HCT116 (cell line): ENCODE results near the gene B3GALT6. TPM values are rescaled to one million over a fixed set of nuclear protein-coding genes. Genes with fewer than 3 reads are reported as not detected.
A peak's percentile ranks its signal among the peaks of the same experiment; 100 is the strongest.

Source experiments
- ATAC-seq: fragments of 200-7000 bp; cut with Tn5 transposase; 2 replicates; pipeline ENCODE4 v1.9.1; 2020; ENCODE audit warnings: mild to moderate bottlenecking, moderate library complexity
- BruUV-seq: library from RNA; stranded (reverse); fragments of 400-500 nt; replicated peaks from 2 replicates; lab custom pipeline; 2021; lab: Mats Ljungman, UMichigan
- CTCF ChIA-PET: fragments of 300-600 bp; sonication (Branson Sonifier 250); formaldehyde crosslinking; loops from one replicate; lab custom pipeline; 2021; ENCODE audit warnings: antibody characterized with exemption; lab: Charles Lee
- POLR2A ChIA-PET: fragments of 300-600, 350-600 bp; sonication (Branson Sonifier 250); formaldehyde crosslinking; loops from one replicate; lab custom pipeline; 2021; ENCODE audit warnings: antibody characterized with exemption; lab: Charles Lee
- RAD21 ChIA-PET, 2 experiments: fragments of 300-600 bp; sonication (Branson Sonifier 250); formaldehyde crosslinking; loops; one replicate each; lab custom pipeline; 2023; ENCODE audit warnings: low total read pairs in 2 of 2; ENCODE audit not compliant: uncharacterized antibody in 2 of 2, unreplicated experiment in 2 of 2, low non-redundant PET in 1 of 2; lab: Charles Lee
- DNase-seq: peaks from one replicate; pipeline ENCODE4 v3.0.0-alpha.2; 2010; ENCODE audit warnings: low read depth, low spot score
- H2AFZ ChIP-seq: fragments of 200-600 bp; shearing (Covaris generic), sonication (generic); 2 replicates; pipeline ENCODE4 v1.6.1; 2017; ENCODE audit warnings: low read depth, mixed run types, mixed read lengths, antibody characterized with exemption, low read length; ENCODE audit not compliant: poor library complexity, severe bottlenecking
- H3K27ac ChIP-seq: 2 replicates; pipeline ENCODE4 v1.5.1; 2012; ENCODE audit warnings: low read depth, low read length
- H3K27me3 ChIP-seq: fragments of 200-600 bp; sonication (generic); 2 replicates; pipeline ENCODE4 v1.6.1; 2016; ENCODE audit warnings: mixed run types, low read length, mixed read lengths; ENCODE audit not compliant: insufficient read depth
- H3K36me3 ChIP-seq, 2 experiments: fragments of 200-500 bp in 1 of 2; fragments of 200-600 bp in 1 of 2; sonication (Bioruptor generic) in 1 of 2; sonication (generic) in 1 of 2; 2 replicates each; pipeline versions ENCODE4 v1.5.1 to v1.6.1; 2014 to 2016; ENCODE audit warnings: low read length in 2 of 2, inconsistent platforms in 1 of 2, mixed read lengths in 1 of 2, mixed run types in 1 of 2; ENCODE audit not compliant: insufficient read depth in 2 of 2, control insufficient read depth in 1 of 2
- H3K4me1 ChIP-seq, 2 experiments: fragments of 200-600 bp in 1 of 2; sonication (generic) in 1 of 2; 2 replicates each; pipeline versions ENCODE4 v1.5.1 to v1.6.1; 2012 to 2017; ENCODE audit warnings: low read length in 2 of 2, inconsistent platforms in 1 of 2, mild to moderate bottlenecking in 1 of 2, mixed read lengths in 1 of 2, mixed run types in 1 of 2, moderate library complexity in 1 of 2; ENCODE audit not compliant: insufficient read depth in 2 of 2, control insufficient read depth in 1 of 2
- H3K4me2 ChIP-seq: fragments of 200-600 bp; sonication (generic); 2 replicates; pipeline ENCODE4 v1.6.1; 2017; ENCODE audit warnings: mixed run types, low read length, mixed read lengths
- H3K4me3 ChIP-seq, 2 experiments: fragments of 200-600 bp in 1 of 2; sonication (generic) in 1 of 2; replicated peaks in 1 of 2; 2 replicates each; pipeline ENCODE4 v1.5.1; 2011 to 2016; ENCODE audit warnings: low read length in 2 of 2, control low read depth in 1 of 2, low read depth in 1 of 2, mild to moderate bottlenecking in 1 of 2, mixed read lengths in 1 of 2, mixed run types in 1 of 2
- H3K79me2 ChIP-seq: fragments of 200-600 bp; sonication (generic); 2 replicates; pipeline ENCODE4 v1.6.1; 2017; ENCODE audit warnings: mild to moderate bottlenecking, mixed run types, low read length, moderate library complexity, mixed read lengths; ENCODE audit not compliant: insufficient read depth
- H3K9ac ChIP-seq: fragments of 200-600 bp; sonication (generic); 2 replicates; pipeline ENCODE4 v1.6.1; 2016; ENCODE audit warnings: low read length, mixed read lengths
- H3K9me2 ChIP-seq: fragments of 200-600 bp; sonication (generic), shearing (Covaris generic); 2 replicates; pipeline ENCODE4 v1.6.1; 2017; ENCODE audit warnings: mixed run types, mild to moderate bottlenecking, moderate library complexity; ENCODE audit not compliant: insufficient read depth
- H3K9me3 ChIP-seq, 2 experiments: fragments of 200-500 bp in 1 of 2; fragments of 200-600 bp in 1 of 2; sonication (Bioruptor generic) in 1 of 2; sonication (generic) in 1 of 2; 2 replicates each; pipeline ENCODE4 v1.6.1; 2014 to 2017; ENCODE audit warnings: low read length in 2 of 2, mixed read lengths in 2 of 2, inconsistent platforms in 1 of 2, low read depth in 1 of 2, mild to moderate bottlenecking in 1 of 2, mixed run types in 1 of 2, moderate library complexity in 1 of 2; ENCODE audit not compliant: control insufficient read depth in 1 of 2, insufficient read depth in 1 of 2
- H4K20me1 ChIP-seq: fragments of 200-600 bp; sonication (generic), shearing (Covaris generic); 2 replicates; pipeline ENCODE4 v1.6.1; 2017; ENCODE audit warnings: mixed run types, mild to moderate bottlenecking, moderate library complexity; ENCODE audit not compliant: insufficient read depth
- ATF3 ChIP-seq: IDR thresholded peaks from 2 replicates; pipeline ENCODE4 v1.6.1; 2012
- CBX3 ChIP-seq: IDR thresholded peaks from 2 replicates; pipeline ENCODE4 v1.6.1; 2012; ENCODE audit warnings: low read depth
- CEBPB ChIP-seq: IDR thresholded peaks from 2 replicates; pipeline ENCODE4 v1.6.1; 2012; ENCODE audit warnings: low read depth
- CTCF ChIP-seq, 3 experiments: fragments of 200-600 bp in 1 of 3; sonication (generic) in 1 of 3; IDR thresholded peaks in 2 of 3; conservative IDR thresholded peaks in 1 of 3; 2 replicates each; pipeline ENCODE4 v1.5.1; 2012 to 2017; ENCODE audit warnings: low read depth in 2 of 3, low read length in 2 of 3, antibody characterized with exemption in 1 of 3, borderline replicate concordance in 1 of 3, control low read depth in 1 of 3, mild to moderate bottlenecking in 1 of 3, mixed read lengths in 1 of 3, mixed run types in 1 of 3, moderate library complexity in 1 of 3; ENCODE audit not compliant: insufficient read depth in 1 of 3
- EGR1 ChIP-seq: IDR thresholded peaks from 2 replicates; pipeline ENCODE4 v1.6.1; 2012; ENCODE audit warnings: low read depth
- ELF1 ChIP-seq: IDR thresholded peaks from 2 replicates; pipeline ENCODE4 v1.6.1; 2012; ENCODE audit warnings: low read depth, borderline replicate concordance
- EZH2phosphoT487 ChIP-seq: fragments of 200-600 bp; IDR thresholded peaks from 2 replicates; pipeline ENCODE4 v1.6.1; 2018; ENCODE audit warnings: antibody characterized with exemption, borderline replicate concordance
- FOSL1 ChIP-seq: IDR thresholded peaks from 2 replicates; pipeline ENCODE4 v1.6.1; 2012; ENCODE audit warnings: low read depth
- JUND ChIP-seq: IDR thresholded peaks from 2 replicates; pipeline ENCODE4 v1.6.1; 2012
- POLR2A ChIP-seq: IDR thresholded peaks from 2 replicates; pipeline ENCODE4 v1.7.0; 2011; ENCODE audit warnings: borderline replicate concordance; ENCODE audit not compliant: insufficient read depth, insufficient read length; ENCODE audit errors: extremely low read depth
- POLR2AphosphoS5 ChIP-seq: IDR thresholded peaks from 2 replicates; pipeline ENCODE4 v1.6.1; 2011; ENCODE audit warnings: mild to moderate bottlenecking, low read depth, low read length, moderate library complexity
- RAD21 ChIP-seq: IDR thresholded peaks from 2 replicates; pipeline ENCODE4 v1.6.1; 2012; ENCODE audit warnings: low read depth, mild to moderate bottlenecking
- REST ChIP-seq: IDR thresholded peaks from 2 replicates; pipeline ENCODE4 v1.6.1; 2012; ENCODE audit warnings: low read depth
- SP1 ChIP-seq: IDR thresholded peaks from 2 replicates; pipeline ENCODE4 v1.6.1; 2012; ENCODE audit warnings: low read depth
- ZFX ChIP-seq: fragments of 450-650 bp; IDR thresholded peaks from 2 replicates; pipeline ENCODE4 v1.6.1; 2017
- ZNF274 ChIP-seq: fragments of 200-500 bp; sonication (Bioruptor generic); IDR thresholded peaks from 2 replicates; pipeline ENCODE4 v1.6.1; 2014; ENCODE audit warnings: mild to moderate bottlenecking, low read depth, low read length, inconsistent platforms
- intact Hi-C: fragments of 100-400 bp; cut with micrococcal nuclease; formaldehyde crosslinking; loops from 2 replicates; pipeline ENCODE4 v1.10.0; 2022
- total RNA-seq: library from RNA; stranded (reverse); gene quantifications from one replicate; pipeline ENCODE4 v1.2.1, GENCODE V29; 2021; ENCODE audit not compliant: unreplicated experiment

Gene B3GALT6
- total RNA-seq, 1 experiment from 2014 or later: 16.3 TPM

- TF ChIP-seq CTCF (IDR thresholded peaks at IDR 0.05 in 2 of 3, conservative IDR thresholded peaks at IDR 0.05 in 1 of 3; ENCODE audit: borderline replicate concordance in 1 of 3, insufficient read depth in 1 of 3, low read depth in 2 of 3, low read length in 2 of 3) (no peak), ELF1 (no peak), EZH2phosphoT487 (no peak), ZNF274 (no peak), CEBPB (no peak), POLR2A (no peak)
Observed at GRCh38 chr1:1254667-1254998, 22.6 kb downstream of the B3GALT6 start (continued).

GRCh38 chr1:1255078-1255477 lies 23.0 kb downstream of the B3GALT6 start:
- RAD21 ChIA-PET: no interaction called here
- H2AFZ ChIP-seq: no peak overlapping the region
- no peak overlapping the region for H3K4me3 ChIP-seq
- DNase-seq (no peak), ATAC-seq (no peak)
- TF ChIP-seq CEBPB (no peak), POLR2AphosphoS5 (no peak), REST (no peak), JUND (no peak), ZFX (no peak), CTCF (IDR thresholded peaks at IDR 0.05 in 2 of 3, conservative IDR thresholded peaks at IDR 0.05 in 1 of 3; ENCODE audit: borderline replicate concordance in 1 of 3, insufficient read depth in 1 of 3, low read depth in 2 of 3, low read length in 2 of 3) (no peak), RAD21 (no peak), ATF3 (no peak), FOSL1 (no peak), CBX3 (no peak), ELF1 (no peak), ZNF274 (no peak), SP1 (no peak), EGR1 (no peak)
- H3K27me3 ChIP-seq: no peaks in the 10 kb centered on the region
- no peak overlapping the region for H3K4me2 ChIP-seq
- H3K9me3 ChIP-seq: no peaks in the 10 kb centered on the region
- H3K27ac ChIP-seq: no peak overlapping the region
- CTCF ChIA-PET: no interaction called here
- H3K36me3 ChIP-seq: peaks cover 15 to 34% of the 10 kb centered on the region in 2 experiments; a peak in 3 of 4 replicates
- H3K9me2 ChIP-seq: no peaks in the 10 kb centered on the region
- no peaks in the 10 kb centered on the region for H4K20me1 ChIP-seq
- H3K9ac ChIP-seq: no peak overlapping the region
- H3K4me1 ChIP-seq: peaks cover 4 to 8% of the 10 kb centered on the region in 2 experiments; a peak in 3 of 4 replicates
- POLR2A ChIA-PET: no interaction called here
- no peaks in the 10 kb centered on the region; the same call in 1 of the 2 replicates for H3K79me2 ChIP-seq
- intact Hi-C loops: no loop called here
- TSS peak; percentile 59 for BruUV-seq
